A549 (cell line): ENCODE results near the gene ZBTB11. TPM values are rescaled to one million over a fixed set of nuclear protein-coding genes. Genes with fewer than 3 reads are reported as not detected.

Source experiments
- ATAC-seq, 2 experiments: fragments of 200-7000 bp in 1 of 2; fragments of >200 bp in 1 of 2; cut with Nextera tagmentation in 1 of 2; cut with Tn5 transposase in 1 of 2; 3 replicates each; pipeline versions ENCODE4 v1.8.0 to v1.9.1; 2018 to 2020; ENCODE audit warnings: mild to moderate bottlenecking in 1 of 2, moderate library complexity in 1 of 2
- CTCF ChIA-PET: fragments of 300-600 bp; sonication (Branson Sonifier 250); formaldehyde crosslinking; extraction: SDS; loops from one replicate; lab custom pipeline; 2021; ENCODE audit warnings: antibody characterized with exemption, inconsistent platforms; lab: Yijun Ruan, JAX
- POLR2A ChIA-PET: fragments of 350-600 bp; formaldehyde crosslinking; extraction: SDS; loops from one replicate; lab custom pipeline; 2021; ENCODE audit warnings: antibody characterized with exemption, inconsistent platforms; lab: Yijun Ruan, JAX
- DNase-seq, 2 experiments: peaks; one replicate each; pipeline versions ENCODE4 v3.0.0 to v3.0.0-alpha.2; 2011 to 2016; ENCODE audit warnings: low read depth in 1 of 2, low spot score in 1 of 2
- FAIRE-seq: peaks from 2 replicates; lab custom pipeline; 2011; peaks lifted over from hg19 to GRCh38; lab: Jason Lieb, UNC
- H3K27ac ChIP-seq, 2 experiments: fragments of >200 bp; sonication (Bioruptor Twin); formaldehyde crosslinking; 3 replicates each; pipeline ENCODE4 v1.5.1; 2016 to 2017
- H3K4me1 ChIP-seq: fragments of >200 bp; sonication (Bioruptor Twin); formaldehyde crosslinking; 3 replicates; pipeline ENCODE4 v1.6.1; 2016
- H3K4me2 ChIP-seq: fragments of >200 bp; sonication (Bioruptor Twin); formaldehyde crosslinking; 3 replicates; pipeline ENCODE4 v1.6.1; 2016
- H3K4me3 ChIP-seq: fragments of >200 bp; sonication (Bioruptor Twin); formaldehyde crosslinking; 3 replicates; pipeline ENCODE4 v1.5.1; 2016
- H3K9me3 ChIP-seq: fragments of >200 bp; sonication (Bioruptor Twin); formaldehyde crosslinking; 3 replicates; pipeline ENCODE4 v1.6.1; 2016
- BCL3 ChIP-seq: fragments of >200 bp; sonication (Bioruptor Twin); formaldehyde crosslinking; IDR thresholded peaks from 3 replicates; pipeline ENCODE4 v1.6.1; 2016
- BHLHE40 ChIP-seq: IDR thresholded peaks from 2 replicates; pipeline ENCODE4 v1.6.1; 2012; ENCODE audit warnings: low read depth, low read length, inconsistent platforms
- CBX8 ChIP-seq: fragments of 200-600 bp; sonication (generic); IDR thresholded peaks from 2 replicates; pipeline ENCODE4 v1.6.1; 2016
- CHD4 ChIP-seq: fragments of 200-600 bp; sonication (generic); IDR thresholded peaks from 2 replicates; pipeline ENCODE4 v1.6.1; 2016; ENCODE audit warnings: antibody characterized with exemption, mild to moderate bottlenecking, borderline replicate concordance
- HMGXB4 ChIP-seq: fragments of 250-450 bp; sonication (Bioruptor Pico); IDR thresholded peaks from 2 replicates; pipeline ENCODE4 v1.5.0; 2021; ENCODE audit warnings: mild to moderate bottlenecking, moderate library complexity, borderline replicate concordance
- KDM1A ChIP-seq: fragments of 200-600 bp; sonication (generic); IDR thresholded peaks from 2 replicates; pipeline ENCODE4 v1.6.1; 2016; ENCODE audit warnings: low read depth, mild to moderate bottlenecking
- NPAS2 ChIP-seq: fragments of 250-450 bp; sonication (Bioruptor Pico); IDR thresholded peaks from 2 replicates; pipeline ENCODE4 v1.8.0; 2022; ENCODE audit warnings: mild to moderate bottlenecking, moderate library complexity, borderline replicate concordance
- NR3C1 ChIP-seq: fragments of >200 bp; sonication (Bioruptor Twin); formaldehyde crosslinking; IDR thresholded peaks from 3 replicates; pipeline ENCODE4 v1.6.1; 2017
- PBX3 ChIP-seq: IDR thresholded peaks from 2 replicates; pipeline ENCODE4 v1.6.1; 2012
- REST ChIP-seq: fragments of 200-600 bp; sonication (generic); IDR thresholded peaks from 2 replicates; pipeline ENCODE4 v1.6.1; 2016; ENCODE audit warnings: antibody characterized with exemption, mild to moderate bottlenecking, moderate library complexity
- RFX5 ChIP-seq: fragments of 450-650 bp; IDR thresholded peaks from 2 replicates; pipeline ENCODE4 v1.7.1; 2014; ENCODE audit warnings: antibody characterized with exemption, mild to moderate bottlenecking, moderate library complexity
- RNF2 ChIP-seq: fragments of 200-600 bp; sonication (generic); IDR thresholded peaks from 2 replicates; pipeline ENCODE4 v1.6.1; 2016; ENCODE audit warnings: low read depth, mild to moderate bottlenecking, antibody characterized with exemption, moderate library complexity, borderline replicate concordance
- SMC3 ChIP-seq: fragments of >200 bp; sonication (Bioruptor Twin); formaldehyde crosslinking; IDR thresholded peaks from 3 replicates; pipeline ENCODE4 v1.6.1; 2018; ENCODE audit warnings: inconsistent platforms
- SREBF2 ChIP-seq: fragments of 450-650 bp; IDR thresholded peaks from 2 replicates; pipeline ENCODE4 v1.6.1; 2014; ENCODE audit warnings: mild to moderate bottlenecking, moderate library complexity
- TP53 ChIP-seq: fragments of 250-450 bp; sonication (Bioruptor Pico); IDR thresholded peaks from 2 replicates; pipeline ENCODE4 v1.5.0; 2021; ENCODE audit warnings: mild to moderate bottlenecking, moderate library complexity
- ZNF302 ChIP-seq: fragments of 250-450 bp; sonication (Bioruptor Pico); IDR thresholded peaks from 2 replicates; pipeline ENCODE4 v1.9.0; 2021; ENCODE audit warnings: inconsistent platforms, mild to moderate bottlenecking, moderate library complexity
- ZSCAN20 ChIP-seq: fragments of 250-450 bp; sonication (Bioruptor Pico); IDR thresholded peaks from 2 replicates; pipeline ENCODE4 v1.8.0; 2022; ENCODE audit warnings: mild to moderate bottlenecking, moderate library complexity
- WGBS: methylation state at CpG from one replicate; pipeline ENCODE4 v1.1.6; 2017; ENCODE audit errors: missing lambda C conversion rate; 5-methylcytosine and 5-hydroxymethylcytosine counted together
- polyA plus RNA-seq, 4 experiments: library from polyadenylated mRNA; depleted of rRNA in 3 of 4; stranded (reverse); fragments of >200 nt; fragmentation: RNase III in 1 of 4; extraction: RNeasy Plus Mini Kit Qiagen cat#74134 plus additional on column Dnase treatment in 1 of 4; gene quantifications; 2 replicates in 3 of 4; 3 replicates in 1 of 4; pipeline ENCODE4 v1.2.3, GENCODE V29; 2011 to 2017

Gene ZBTB11
- polyA plus RNA-seq, 2 of the 4 experiments (the other 2 are of a cell fraction) = 11.3 to 24.3 TPM

GRCh38 chr3:101624857-101625256 is 52.1 kb downstream of the ZBTB11 start:
- H3K9me3 ChIP-seq = no peaks in the 10 kb centered on the region
- no peak overlapping the region for H3K4me3 ChIP-seq
- no peaks in the 10 kb centered on the region for H3K4me1 ChIP-seq
- POLR2A ChIA-PET = no interaction called here
- CTCF ChIA-PET = no interaction called here
- no peak overlapping the region for H3K4me2 ChIP-seq
- FAIRE-seq (no peak), ATAC-seq (no peak), DNase-seq (no peak)
- no peak overlapping the region for H3K27ac ChIP-seq
- no peak for TF ChIP-seq ZNF302 (CRISPR knock-in tag)
- TF ChIP-seq KDM1A = no peak
- no peak for TF ChIP-seq SREBF2
- TF ChIP-seq PBX3 = no peak
- no peak for TF ChIP-seq RFX5
- TF ChIP-seq BCL3 = no peak
- no peak for TF ChIP-seq NR3C1
- no peak for TF ChIP-seq CBX8
- TF ChIP-seq CHD4 = no peak
- no peak for TF ChIP-seq NPAS2 (CRISPR knock-in tag)
- TF ChIP-seq REST = no peak
- TF ChIP-seq BHLHE40 = no peak
- no peak for TF ChIP-seq RNF2
- WGBS = 8% methylated on average over 2 of the region's 2 CpGs

- Histone ChIP-seq H3K27ac (no peak overlapping the region), H3K4me1 (no peaks in the 10 kb centered on the region), H3K4me2 (no peak overlapping the region), H3K9me3 (no peaks in the 10 kb centered on the region), H3K4me3 (no peak overlapping the region)
- TF ChIP-seq ZSCAN20 (CRISPR knock-in tag) (no peak), REST (no peak), HMGXB4 (CRISPR knock-in tag) (no peak), TP53 (no peak), SMC3 (no peak)
- ChIA-PET POLR2A (no interaction called here), CTCF (interaction anchor here (1.3 kb wide), 1 partner anchor 15 kb away, joined by 5 read pairs; no protein-coding TSS in a partner anchor)
- FAIRE-seq (no peak), DNase-seq (no peak), ATAC-seq (no peak)
- 79% methylated on average over 1 of the region's 1 CpG for WGBS
Observed at GRCh38 chr3:101623656-101624055, 53.3 kb downstream of the ZBTB11 start.
